Dendritic cell treated with granulocyte-macrophage colony-stimulating factor and Interleukin-4, amounts not matched to agents 40 ng/mL and 50 ng/mL, for 4 days (primary cell): ENCODE results near the gene DNM3.

Source experiments
- H3K27ac Mint-ChIP-seq: one replicate; pipeline ENCODE4 v1.8.0; 2022; ENCODE audit warnings: mild to moderate bottlenecking, mixed read lengths
- H3K27me3 Mint-ChIP-seq: one replicate; pipeline ENCODE4 v1.8.0; 2022; ENCODE audit warnings: mild to moderate bottlenecking, mixed read lengths
- H3K36me3 Mint-ChIP-seq: one replicate; pipeline ENCODE4 v1.8.0; 2022; ENCODE audit warnings: low read depth, mixed read lengths
- H3K4me1 Mint-ChIP-seq: one replicate; pipeline ENCODE4 v1.8.0; 2022; ENCODE audit warnings: low read depth, mixed read lengths
- H3K4me3 Mint-ChIP-seq: one replicate; pipeline ENCODE4 v1.8.0; 2022; ENCODE audit warnings: mild to moderate bottlenecking, moderate library complexity, mixed read lengths
- H3K9me3 Mint-ChIP-seq: one replicate; pipeline ENCODE4 v1.8.0; 2022; ENCODE audit warnings: mixed read lengths
- intact Hi-C: fragments of 100-400 bp; cut with micrococcal nuclease; formaldehyde crosslinking; loops from one replicate; pipeline ENCODE4 v1.15.0; 2022

The DNM3 gene

DNA sequence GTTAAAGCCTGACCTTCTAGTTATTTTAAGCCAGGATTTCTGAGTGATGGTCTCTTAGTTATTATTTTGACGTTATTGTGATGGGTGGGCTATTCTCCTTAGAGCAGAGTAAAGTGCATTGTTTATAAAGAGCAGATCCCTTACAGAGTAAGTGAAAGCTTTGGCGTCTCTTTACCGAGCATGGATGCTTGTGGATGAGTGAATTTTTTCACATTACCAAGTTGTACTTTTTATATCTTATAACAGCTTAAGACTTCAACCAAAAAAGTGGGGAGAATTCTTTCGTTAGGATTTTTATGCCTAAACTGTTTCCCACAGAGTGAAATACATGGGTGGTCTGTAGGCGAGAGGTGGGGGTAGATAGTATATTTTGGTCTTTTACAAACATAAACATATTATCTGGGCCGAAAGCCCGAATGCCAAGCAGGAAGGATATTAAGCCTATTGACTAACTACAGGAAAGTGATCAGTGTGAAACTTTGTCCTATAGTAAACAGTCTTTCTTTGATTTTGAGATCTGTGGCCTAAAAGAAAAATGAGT lies 300.1 kb downstream of the DNM3 start:
- intact Hi-C loops: no loop called here
- Mint-ChIP-seq H3K4me3 (no peak overlapping the region), H3K27me3 (no peaks in the 10 kb centered on the region), H3K36me3 (no peaks in the 10 kb centered on the region), H3K4me1 (peaks cover 7% of the 10 kb centered on the region), H3K9me3 (no peaks in the 10 kb centered on the region), H3K27ac (no peak overlapping the region)

DNA sequence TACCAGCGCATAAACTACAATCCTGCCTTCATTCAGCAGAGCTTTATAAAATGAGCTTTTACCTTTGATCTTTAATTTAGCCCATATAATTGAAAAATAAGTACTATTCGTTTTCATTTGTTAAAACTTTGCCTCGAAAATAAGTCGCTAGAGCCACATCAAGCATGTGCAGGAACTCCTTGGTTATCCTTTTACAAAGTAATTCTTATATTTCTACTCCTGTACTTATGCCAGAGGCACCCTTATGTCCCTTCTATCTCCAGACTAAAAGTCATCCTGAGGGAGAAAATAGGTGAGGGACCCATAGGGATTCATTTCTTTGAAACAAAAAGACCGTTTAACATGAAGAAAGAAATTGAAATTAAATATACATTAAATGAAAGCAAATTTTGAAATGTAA lies 301.0 kb downstream of the DNM3 start:
- no peaks in the 10 kb centered on the region for H3K36me3 Mint-ChIP-seq
- no peaks in the 10 kb centered on the region for H3K9me3 Mint-ChIP-seq

DNA sequence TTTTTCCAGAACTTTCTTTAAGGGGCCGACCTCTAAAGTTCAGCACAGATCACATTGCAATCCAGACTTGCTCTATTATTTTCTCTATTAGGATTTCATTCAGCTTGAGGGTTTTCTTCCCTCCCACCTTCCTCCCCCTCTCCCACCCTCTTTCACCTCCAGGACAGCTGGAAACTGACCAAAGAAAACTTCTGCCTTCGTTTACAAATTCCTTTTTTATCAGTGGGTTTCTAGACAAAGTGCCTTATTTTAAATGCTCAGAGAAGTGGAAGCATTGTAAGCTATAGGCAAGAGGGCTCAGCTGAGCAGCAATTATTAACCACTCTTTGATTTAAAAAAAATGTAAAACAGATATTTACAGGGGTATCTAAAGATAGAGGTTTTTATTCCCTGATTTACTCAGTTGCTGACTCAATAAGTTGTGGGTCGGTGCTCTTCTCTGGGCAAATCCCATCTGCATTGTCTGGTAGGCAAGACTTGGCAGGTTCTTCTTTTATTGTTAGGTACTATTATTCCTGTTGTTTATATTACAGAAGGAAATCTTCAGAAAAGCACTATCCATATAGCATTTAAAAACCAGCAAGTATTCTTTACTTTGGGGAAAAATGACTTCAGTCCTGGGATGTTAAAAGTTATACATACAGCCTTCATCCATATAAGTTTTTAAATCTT lies 302.2 kb downstream of the DNM3 start:
- H3K4me3 Mint-ChIP-seq: no peak overlapping the region
- H3K36me3 Mint-ChIP-seq: no peaks in the 10 kb centered on the region
- H3K4me1 Mint-ChIP-seq: peaks cover 7% of the 10 kb centered on the region
- H3K27ac Mint-ChIP-seq: no peak overlapping the region
- no peaks in the 10 kb centered on the region for H3K27me3 Mint-ChIP-seq
- H3K9me3 Mint-ChIP-seq: no peaks in the 10 kb centered on the region
- intact Hi-C loops: no loop called here

More for the DNA sequence above, 301.0 kb downstream of the DNM3 start:
- Mint-ChIP-seq H3K27ac (no peak overlapping the region), H3K4me3 (no peak overlapping the region), H3K27me3 (no peaks in the 10 kb centered on the region), H3K4me1 (peaks cover 7% of the 10 kb centered on the region)
- intact Hi-C loops: no loop called here

DNA sequence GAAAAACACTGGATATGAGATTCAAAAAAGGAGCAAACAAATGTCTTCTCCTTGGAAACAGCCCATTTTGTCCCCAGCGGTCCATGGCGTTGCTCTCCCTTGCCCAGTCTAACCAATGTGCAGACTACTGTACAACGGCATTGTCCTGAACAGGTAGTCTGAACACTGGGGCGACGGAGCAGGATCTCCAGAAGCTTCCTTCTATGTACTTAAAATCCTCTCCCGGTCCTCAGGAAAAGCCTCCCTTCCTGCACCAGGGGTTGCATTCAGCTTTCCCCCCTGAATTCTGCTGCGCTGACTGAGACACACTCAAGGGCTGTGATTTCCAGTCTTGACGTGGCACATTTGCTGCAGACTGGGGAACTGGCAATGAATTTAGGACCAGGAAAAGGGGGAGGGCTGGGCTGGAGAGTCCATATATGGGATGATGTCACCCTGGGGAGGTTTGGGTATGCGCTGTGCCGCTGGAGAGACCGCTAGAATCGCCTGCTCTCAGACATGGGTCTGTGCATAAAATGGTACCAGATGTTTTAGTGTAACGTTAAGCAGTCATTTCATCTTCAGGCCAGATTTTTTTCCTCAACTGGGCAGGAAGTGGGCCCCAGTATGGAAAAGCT lies 303.3 kb downstream of the DNM3 start:
- Mint-ChIP-seq H3K4me3 (no peak overlapping the region), H3K27me3 (no peaks in the 10 kb centered on the region), H3K36me3 (no peaks in the 10 kb centered on the region), H3K9me3 (no peaks in the 10 kb centered on the region), H3K27ac (no peak overlapping the region), H3K4me1 (peaks cover 7% of the 10 kb centered on the region)
- intact Hi-C loops: no loop called here

DNA sequence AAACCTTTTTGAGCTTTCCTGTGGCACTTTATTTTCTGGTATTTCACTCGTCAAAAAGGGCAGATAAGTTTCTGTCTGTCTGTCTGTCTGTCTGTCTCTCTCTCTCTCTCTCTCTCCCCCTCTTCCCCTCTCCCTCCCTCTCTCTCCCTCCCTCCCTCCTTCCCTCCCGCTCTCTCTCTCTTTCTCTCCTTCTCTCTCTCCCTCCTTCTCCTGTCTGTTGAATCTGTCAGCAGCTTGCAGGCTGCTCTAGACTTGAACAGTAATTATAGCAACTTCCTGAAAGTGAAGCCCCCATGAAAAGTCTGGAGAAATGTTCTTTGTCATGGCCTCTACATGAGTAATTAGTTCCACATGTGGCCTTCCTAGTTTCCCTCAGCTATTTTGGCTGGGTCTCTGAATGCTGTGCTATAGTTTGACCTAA lies 303.9 kb downstream of the DNM3 start:
- Mint-ChIP-seq H3K4me1 (peaks cover 7% of the 10 kb centered on the region), H3K27me3 (no peaks in the 10 kb centered on the region), H3K36me3 (no peaks in the 10 kb centered on the region), H3K4me3 (no peak overlapping the region), H3K27ac (no peak overlapping the region), H3K9me3 (no peaks in the 10 kb centered on the region)
- intact Hi-C loops: no loop called here

DNA sequence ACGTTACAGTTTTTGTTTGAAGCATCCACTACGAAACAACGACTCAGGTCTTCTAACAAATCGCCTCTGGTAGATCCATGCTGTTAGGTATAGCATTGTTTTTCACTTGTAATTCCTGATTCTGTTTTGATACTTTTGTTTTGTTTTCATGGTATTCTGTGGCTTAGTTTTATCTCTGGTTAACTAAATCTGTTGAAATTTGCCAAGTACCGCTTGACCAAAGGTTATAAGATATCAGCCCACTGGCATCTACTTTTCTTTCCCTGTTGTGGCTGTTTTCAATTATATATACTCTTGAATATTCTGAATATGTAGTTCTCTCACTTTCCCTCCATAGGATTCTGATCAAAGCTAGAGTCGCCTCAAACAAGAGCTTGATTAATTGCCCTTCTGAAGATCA lies 304.4 kb downstream of the DNM3 start:
- H3K36me3 Mint-ChIP-seq: no peaks in the 10 kb centered on the region
- no peaks in the 10 kb centered on the region for H3K27me3 Mint-ChIP-seq
- H3K4me3 Mint-ChIP-seq: no peak overlapping the region
- H3K9me3 Mint-ChIP-seq: no peaks in the 10 kb centered on the region
- intact Hi-C loops: no loop called here
- H3K27ac Mint-ChIP-seq: no peak overlapping the region
- H3K4me1 Mint-ChIP-seq: peaks cover 7% of the 10 kb centered on the region

DNA sequence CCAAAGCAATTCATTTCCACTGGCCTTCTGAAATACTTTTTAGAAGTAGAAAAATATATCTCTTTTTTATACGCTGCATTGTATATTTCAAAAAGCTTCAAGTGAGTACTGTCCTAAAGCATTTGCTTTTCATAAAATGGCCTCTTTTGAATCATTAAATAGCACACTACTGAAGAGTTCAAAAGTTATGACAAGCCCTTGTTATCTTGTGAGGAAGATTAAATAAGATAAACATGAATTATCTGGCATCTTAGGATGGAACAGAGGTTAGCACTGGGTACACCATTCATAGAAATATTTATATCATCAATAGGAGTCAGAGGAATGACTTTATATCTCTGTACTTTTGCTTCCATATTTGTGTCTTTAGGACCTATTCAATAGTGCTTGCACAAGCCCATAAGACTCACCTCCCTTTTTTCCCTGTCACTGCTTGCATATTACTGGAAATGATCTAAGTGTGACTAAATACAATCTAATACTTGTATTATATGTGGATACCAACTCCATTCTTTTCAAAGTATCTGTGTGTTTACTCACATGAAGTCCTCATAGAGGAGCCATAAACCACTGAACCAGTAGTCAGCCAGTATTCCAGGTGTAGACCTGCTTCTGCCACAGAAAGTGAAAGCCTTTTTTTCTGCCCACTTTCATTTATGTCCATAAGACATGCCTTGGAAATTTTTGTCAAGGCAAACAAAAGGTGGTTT lies 305.0 kb downstream of the DNM3 start:
- no peak overlapping the region for H3K4me3 Mint-ChIP-seq
- H3K9me3 Mint-ChIP-seq: no peaks in the 10 kb centered on the region
- H3K36me3 Mint-ChIP-seq: no peaks in the 10 kb centered on the region
- intact Hi-C loops: no loop called here
- no peak overlapping the region for H3K27ac Mint-ChIP-seq
- no peaks in the 10 kb centered on the region for H3K27me3 Mint-ChIP-seq
- peaks cover 7% of the 10 kb centered on the region for H3K4me1 Mint-ChIP-seq

DNA sequence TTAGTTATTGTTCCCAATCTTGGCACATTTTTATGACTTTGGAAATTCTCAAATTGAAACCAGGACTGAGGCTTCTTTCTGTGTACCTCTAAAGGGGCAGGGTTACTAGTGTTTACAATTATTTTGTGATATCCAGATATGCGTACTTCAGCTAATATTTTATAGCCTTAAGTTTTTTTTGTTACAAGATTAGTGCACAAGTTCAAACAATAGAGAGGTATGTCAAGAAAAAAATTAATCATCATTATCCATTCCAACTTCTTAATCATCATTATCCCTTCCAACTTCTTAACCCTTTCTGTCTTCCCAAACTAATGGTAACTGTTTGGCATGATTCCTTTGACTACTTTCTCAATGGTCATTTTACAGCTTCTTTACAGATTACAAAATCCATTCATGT lies 306.2 kb downstream of the DNM3 start:
- Mint-ChIP-seq H3K4me3 (no peak overlapping the region), H3K36me3 (no peaks in the 10 kb centered on the region), H3K9me3 (no peaks in the 10 kb centered on the region), H3K27ac (no peak overlapping the region), H3K27me3 (no peaks in the 10 kb centered on the region), H3K4me1 (peaks cover 7% of the 10 kb centered on the region)
- intact Hi-C loops: no loop called here

DNA sequence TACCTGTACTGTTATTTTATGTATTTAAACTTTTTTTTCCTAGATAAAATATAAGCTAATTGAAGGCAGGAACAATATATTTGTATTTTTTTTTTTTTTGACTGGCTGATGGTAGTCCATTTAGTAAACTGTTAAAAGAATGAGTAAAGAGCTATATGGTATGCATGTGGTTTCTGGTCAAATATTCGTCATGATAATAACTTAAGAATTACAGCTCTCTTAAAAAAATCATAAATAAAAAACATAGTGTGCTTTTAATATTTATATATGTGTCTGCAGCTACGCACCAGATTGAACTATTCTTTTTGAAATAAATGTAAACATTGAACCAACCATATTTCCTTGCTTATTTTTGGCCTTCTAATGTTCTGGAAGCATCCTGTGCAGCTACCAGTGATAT lies 306.9 kb downstream of the DNM3 start:
- H3K27me3 Mint-ChIP-seq: no peaks in the 10 kb centered on the region
- intact Hi-C loops: no loop called here
- no peaks in the 10 kb centered on the region for H3K9me3 Mint-ChIP-seq
- no peak overlapping the region for H3K4me3 Mint-ChIP-seq
- no peak overlapping the region for H3K27ac Mint-ChIP-seq
- peaks cover 7% of the 10 kb centered on the region for H3K4me1 Mint-ChIP-seq
- no peaks in the 10 kb centered on the region for H3K36me3 Mint-ChIP-seq

DNA sequence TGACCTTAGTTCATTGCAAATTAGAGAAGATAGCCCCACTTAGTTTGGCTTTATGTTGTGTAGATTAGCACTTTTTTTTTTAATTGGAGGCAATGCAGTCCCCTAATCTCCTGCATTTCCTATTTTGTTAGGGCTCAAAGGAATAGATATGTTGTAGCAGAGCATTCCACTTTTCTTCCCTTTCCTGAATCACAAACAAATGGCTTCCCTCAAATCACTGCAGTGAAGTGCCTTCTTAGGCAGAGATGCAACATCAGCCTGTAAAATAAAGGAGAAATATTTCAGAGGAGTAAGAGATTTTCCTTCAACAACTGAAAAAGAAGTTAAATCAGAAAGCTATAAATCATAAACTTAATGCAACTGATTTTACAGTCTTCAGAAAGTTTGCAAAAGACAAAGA lies 307.4 kb downstream of the DNM3 start:
- Mint-ChIP-seq H3K4me1 (peaks cover 7% of the 10 kb centered on the region), H3K36me3 (no peaks in the 10 kb centered on the region), H3K27me3 (no peaks in the 10 kb centered on the region), H3K9me3 (no peaks in the 10 kb centered on the region), H3K27ac (no peak overlapping the region), H3K4me3 (no peak overlapping the region)
- intact Hi-C loops: no loop called here

DNA sequence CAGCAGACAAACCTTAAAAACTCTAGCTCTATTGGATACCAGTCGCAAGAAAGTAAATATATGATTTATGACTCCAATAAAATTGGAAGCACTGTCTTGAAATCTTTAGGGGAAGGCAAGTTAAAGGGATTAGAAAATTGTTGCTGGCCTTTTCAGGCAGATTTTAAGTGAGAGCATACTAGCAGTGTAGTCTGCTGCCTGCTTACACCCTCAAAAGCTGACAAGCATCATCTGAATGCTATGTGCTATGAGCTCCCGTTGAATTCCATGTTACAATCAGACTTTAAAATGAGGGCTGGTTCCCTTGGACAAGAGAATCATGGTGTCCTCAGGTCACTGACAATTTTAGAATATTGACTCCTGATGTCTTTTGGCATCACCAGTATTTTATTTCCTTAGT lies 308.0 kb downstream of the DNM3 start:
- H3K9me3 Mint-ChIP-seq: no peaks in the 10 kb centered on the region
- H3K4me3 Mint-ChIP-seq: no peak overlapping the region
- H3K4me1 Mint-ChIP-seq: peaks cover 7% of the 10 kb centered on the region
- H3K27me3 Mint-ChIP-seq: no peaks in the 10 kb centered on the region
- no peaks in the 10 kb centered on the region for H3K36me3 Mint-ChIP-seq
- intact Hi-C loops: no loop called here
- H3K27ac Mint-ChIP-seq: no peak overlapping the region

DNA sequence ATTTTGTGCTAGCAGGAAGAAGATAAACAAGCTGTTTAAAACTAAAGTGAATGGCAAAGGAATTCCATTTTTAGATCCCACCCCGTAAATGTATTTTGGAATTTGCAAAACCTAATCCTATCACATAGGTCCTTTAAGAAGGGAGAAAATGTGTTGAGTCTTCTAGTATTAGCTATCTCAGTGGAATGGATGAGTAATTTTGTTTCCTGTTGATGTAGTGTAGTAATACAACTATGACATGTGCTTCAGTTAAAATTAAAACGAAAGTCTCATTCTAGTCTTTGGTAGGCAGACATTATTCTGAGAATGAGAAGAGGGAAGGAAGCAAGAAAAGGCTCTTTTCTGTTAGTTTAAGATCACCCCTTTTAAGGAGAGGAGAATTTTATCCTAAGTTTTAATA lies 313.3 kb downstream of the DNM3 start:
- Mint-ChIP-seq H3K27ac (no peak overlapping the region), H3K36me3 (no peaks in the 10 kb centered on the region), H3K4me3 (no peak overlapping the region), H3K4me1 (no peaks in the 10 kb centered on the region), H3K27me3 (no peaks in the 10 kb centered on the region), H3K9me3 (no peaks in the 10 kb centered on the region)
- intact Hi-C loops: no loop called here

DNA sequence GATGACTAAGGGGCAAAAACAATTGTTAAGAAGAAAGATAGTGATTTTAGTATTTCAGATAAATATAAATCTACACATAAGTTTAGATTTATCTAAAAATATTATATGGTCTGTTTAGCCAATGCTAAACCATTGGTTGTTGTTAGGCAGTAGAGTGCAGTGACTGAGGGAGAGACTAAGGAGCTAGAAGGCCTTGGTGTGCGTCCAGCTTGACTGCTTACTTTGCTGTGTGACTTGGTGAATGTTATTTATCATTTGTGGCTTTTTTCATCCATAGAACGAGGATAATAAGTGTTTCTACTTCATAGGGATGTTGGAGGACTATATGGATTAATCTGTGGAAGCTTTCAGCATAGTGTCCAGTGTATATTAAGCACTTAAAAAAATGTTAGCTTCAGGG lies 314.5 kb downstream of the DNM3 start:
- Mint-ChIP-seq H3K27ac (no peak overlapping the region), H3K9me3 (no peaks in the 10 kb centered on the region), H3K4me3 (no peak overlapping the region), H3K36me3 (no peaks in the 10 kb centered on the region), H3K27me3 (no peaks in the 10 kb centered on the region), H3K4me1 (no peaks in the 10 kb centered on the region)
- intact Hi-C loops: no loop called here

DNA sequence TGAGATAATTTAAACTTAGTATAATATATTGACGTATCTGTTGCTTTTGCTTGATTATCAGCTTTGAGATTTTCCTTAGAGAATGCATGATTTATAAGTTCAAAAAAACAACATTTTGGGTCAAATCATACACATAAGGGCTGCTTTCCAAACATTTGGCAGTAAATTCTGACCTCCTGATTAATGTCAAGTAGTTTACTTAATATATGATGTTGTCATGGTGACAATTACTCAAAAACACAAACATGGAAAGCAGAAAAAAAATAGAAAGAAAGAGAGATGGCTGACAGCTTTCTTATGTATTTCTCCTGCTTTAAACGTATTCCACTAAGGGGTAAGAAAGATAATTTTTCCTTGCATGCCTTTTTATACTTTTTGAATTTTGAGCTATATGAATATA lies 320.9 kb downstream of the DNM3 start:
- intact Hi-C loops: no loop called here
- H3K27ac Mint-ChIP-seq: no peak overlapping the region
- no peaks in the 10 kb centered on the region for H3K36me3 Mint-ChIP-seq
- H3K27me3 Mint-ChIP-seq: no peaks in the 10 kb centered on the region
- H3K4me1 Mint-ChIP-seq: peaks cover 5% of the 10 kb centered on the region
- H3K4me3 Mint-ChIP-seq: no peak overlapping the region
- no peaks in the 10 kb centered on the region for H3K9me3 Mint-ChIP-seq
